MM.1S (cell line): ENCODE measurements around the gene EYA2.

Experiments
- CTCF ChIP-seq: fragments of 300-600 bp; sonication (generic); IDR thresholded peaks from 2 replicates; pipeline ENCODE4 v1.5.1; 2016; ENCODE audit warnings: antibody characterized with exemption, low read length, mixed read lengths
- EZH2 ChIP-seq: fragments of 300-600 bp; sonication (generic); optimal IDR thresholded peaks from 2 replicates; pipeline ENCODE3; 2017; ENCODE audit warnings: low read depth, mild to moderate bottlenecking, antibody characterized with exemption, low read length, mixed read lengths
- EZH2phosphoT487 ChIP-seq: fragments of 300-600 bp; sonication (generic); IDR thresholded peaks from 2 replicates; pipeline ENCODE4 v1.6.1; 2018; ENCODE audit warnings: antibody characterized with exemption, low read length

GRCh38 chr20:47211036-47211435, 316.4 kb downstream of the EYA2 start:
- TF ChIP-seq CTCF (no peak), EZH2phosphoT487 (no peak), EZH2 (no peak)
